ENCODE data around the gene NECTIN1. TPM values are rescaled to one million over a fixed set of nuclear protein-coding genes. Genes with fewer than 3 reads are reported as not detected.

NECTIN1 gene
- total and polyA plus RNA-seq, 7 donors: 0.42 to 3.5 (median 1.7) TPM

DNA sequence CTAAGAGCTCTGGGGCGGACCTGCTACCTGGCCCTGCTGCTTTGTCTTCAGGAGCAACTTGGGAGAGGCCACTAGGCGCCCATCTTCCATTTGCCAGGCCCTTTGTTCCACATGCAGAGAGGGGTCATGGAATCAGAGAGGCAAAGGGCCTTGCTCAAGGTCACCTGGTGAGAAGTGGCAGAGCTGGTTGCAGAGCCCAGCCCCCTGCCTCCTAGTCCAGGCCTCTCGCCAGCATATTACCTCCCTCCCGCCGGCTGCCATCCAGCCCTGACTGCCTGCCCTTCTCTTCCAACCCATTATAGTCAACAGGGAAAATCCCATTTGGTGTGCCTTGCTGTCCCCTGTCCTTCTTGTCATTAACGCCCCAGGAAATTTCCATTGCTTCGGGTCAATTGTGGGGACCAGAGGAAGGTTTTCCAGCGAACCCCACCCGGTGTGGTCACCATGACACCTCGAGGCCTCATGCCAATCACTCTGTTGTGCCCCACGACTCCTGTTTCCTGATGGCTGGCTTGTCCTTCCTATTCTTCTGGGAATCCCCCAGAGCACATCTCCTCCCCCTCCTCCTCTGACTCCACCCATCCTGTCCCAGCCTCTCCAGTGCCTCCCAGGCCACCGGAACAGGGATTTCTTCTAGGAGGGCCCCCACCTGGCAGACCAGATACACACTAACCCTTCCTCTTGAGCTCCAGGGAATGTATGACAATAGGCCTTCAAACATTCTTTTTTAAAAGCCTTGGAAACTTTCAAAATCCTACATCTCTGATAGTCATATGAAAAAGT is 77.0 kb downstream of the NECTIN1 start:
- Histone ChIP-seq H3K4me1 (no peaks in the 10 kb centered on the region), H3K36me3 (ENCODE audit: insufficient read depth in 1 of 2, low read depth in 1 of 2) (no peaks in the 10 kb centered on the region), H3K9me3 (no peaks in the 10 kb centered on the region), H3K4me3 (no peak overlapping the region), H3K27ac (no peak overlapping the region), H3K27me3 (ENCODE audit: insufficient read depth in 3 of 3, low read length in 2 of 3) (peaks cover 0 to 3% (median 0%) of the 10 kb centered on the region in 3 donors)
- DNase-seq: no peak
- intact Hi-C loops (cut with DNase I): loop anchor here in 1 of 2 donors (10.0 kb wide), 1 partner anchor 633 kb away; no protein-coding TSS in a partner anchor
- ATAC-seq: no peak
- TF ChIP-seq, protein P1, sequence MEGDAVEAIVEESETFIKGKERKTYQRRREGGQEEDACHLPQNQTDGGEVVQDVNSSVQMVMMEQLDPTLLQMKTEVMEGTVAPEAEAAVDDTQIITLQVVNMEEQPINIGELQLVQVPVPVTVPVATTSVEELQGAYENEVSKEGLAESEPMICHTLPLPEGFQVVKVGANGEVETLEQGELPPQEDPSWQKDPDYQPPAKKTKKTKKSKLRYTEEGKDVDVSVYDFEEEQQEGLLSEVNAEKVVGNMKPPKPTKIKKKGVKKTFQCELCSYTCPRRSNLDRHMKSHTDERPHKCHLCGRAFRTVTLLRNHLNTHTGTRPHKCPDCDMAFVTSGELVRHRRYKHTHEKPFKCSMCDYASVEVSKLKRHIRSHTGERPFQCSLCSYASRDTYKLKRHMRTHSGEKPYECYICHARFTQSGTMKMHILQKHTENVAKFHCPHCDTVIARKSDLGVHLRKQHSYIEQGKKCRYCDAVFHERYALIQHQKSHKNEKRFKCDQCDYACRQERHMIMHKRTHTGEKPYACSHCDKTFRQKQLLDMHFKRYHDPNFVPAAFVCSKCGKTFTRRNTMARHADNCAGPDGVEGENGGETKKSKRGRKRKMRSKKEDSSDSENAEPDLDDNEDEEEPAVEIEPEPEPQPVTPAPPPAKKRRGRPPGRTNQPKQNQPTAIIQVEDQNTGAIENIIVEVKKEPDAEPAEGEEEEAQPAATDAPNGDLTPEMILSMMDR (IDR thresholded peaks at IDR 0.05): no peak
- 66 to 67% (median 66%) methylated on average over 12 of the region's 12 CpGs for WGBS, 3 donors

DNA sequence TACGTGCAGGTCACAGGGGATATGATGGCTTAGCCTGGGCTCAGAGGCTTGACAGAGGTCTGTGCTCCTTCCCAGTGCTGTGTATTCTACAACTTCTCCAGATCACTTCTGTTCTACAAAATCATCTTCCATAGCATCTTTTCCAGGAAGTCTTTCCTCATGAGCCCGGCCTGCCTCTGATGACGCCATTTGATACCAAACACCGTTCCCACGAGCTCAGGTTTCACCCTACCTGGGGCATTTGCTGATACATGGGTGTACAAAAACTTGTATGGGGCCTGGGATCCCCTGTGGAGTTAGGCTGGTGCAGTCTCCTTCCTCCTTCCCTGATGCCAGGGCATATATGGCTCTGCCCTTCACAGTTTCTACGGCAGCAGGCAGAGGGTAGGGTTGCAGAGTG is 78.7 kb downstream of the NECTIN1 start:
- no peak overlapping the region for H3K4me3 ChIP-seq

DNA sequence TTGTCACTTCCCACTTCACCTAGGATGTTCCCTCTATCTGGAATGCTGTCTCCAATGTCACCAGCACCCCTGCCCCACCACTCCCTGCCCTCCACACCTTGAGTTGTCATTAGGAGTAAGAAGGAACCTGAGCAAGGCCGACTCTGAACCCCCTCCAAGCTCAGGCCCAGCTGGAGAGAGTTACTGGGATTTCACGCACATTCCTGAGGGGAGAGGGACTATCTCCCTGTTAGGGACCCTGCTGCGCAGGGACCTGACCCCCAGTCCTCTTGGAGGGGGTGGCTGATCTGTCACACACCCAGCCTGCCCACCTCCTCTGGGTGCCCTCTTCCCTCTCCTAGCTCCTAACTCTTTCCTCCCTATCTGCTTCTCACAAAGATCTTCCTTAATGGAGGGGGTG is 81.7 kb downstream of the NECTIN1 start:
- TF ChIP-seq, protein P1 (IDR thresholded peaks at IDR 0.05): no peak
- no peaks in the 10 kb centered on the region for H3K36me3 ChIP-seq (ENCODE audit: insufficient read depth in 1 of 2, low read depth in 1 of 2)
- H3K4me1 ChIP-seq: no peaks in the 10 kb centered on the region
- H3K9me3 ChIP-seq: no peaks in the 10 kb centered on the region
- intact Hi-C loops (cut with DNase I): no loop called here
- H3K27me3 ChIP-seq (ENCODE audit: insufficient read depth in 3 of 3, low read length in 2 of 3): no peaks in the 10 kb centered on the region
- H3K27ac ChIP-seq: no peak overlapping the region
- WGBS, 3 donors: 42 to 81% (median 66%) methylated on average over 3 of the region's 3 CpGs
- DNase-seq: no peak
- no peak for ATAC-seq
- no peak overlapping the region for H3K4me3 ChIP-seq

More for the DNA sequence above, 78.7 kb downstream of the NECTIN1 start:
- 72 to 79% (median 75%) methylated on average over 6 of the region's 6 CpGs for WGBS, 3 donors
- intact Hi-C loops (cut with DNase I): loop anchor here in 1 of 2 donors (10.0 kb wide), 1 partner anchor 635 kb away; no protein-coding TSS in a partner anchor
- ATAC-seq (no peak), DNase-seq (no peak)
- Histone ChIP-seq H3K27ac (no peak overlapping the region), H3K9me3 (no peaks in the 10 kb centered on the region), H3K27me3 (ENCODE audit: insufficient read depth in 3 of 3, low read length in 2 of 3) (peaks cover 0 to 2% (median 0%) of the 10 kb centered on the region in 3 donors), H3K4me1 (no peaks in the 10 kb centered on the region), H3K36me3 (ENCODE audit: insufficient read depth in 1 of 2, low read depth in 1 of 2) (no peaks in the 10 kb centered on the region)
- TF ChIP-seq, protein P1 (IDR thresholded peaks at IDR 0.05): no peak

DNA sequence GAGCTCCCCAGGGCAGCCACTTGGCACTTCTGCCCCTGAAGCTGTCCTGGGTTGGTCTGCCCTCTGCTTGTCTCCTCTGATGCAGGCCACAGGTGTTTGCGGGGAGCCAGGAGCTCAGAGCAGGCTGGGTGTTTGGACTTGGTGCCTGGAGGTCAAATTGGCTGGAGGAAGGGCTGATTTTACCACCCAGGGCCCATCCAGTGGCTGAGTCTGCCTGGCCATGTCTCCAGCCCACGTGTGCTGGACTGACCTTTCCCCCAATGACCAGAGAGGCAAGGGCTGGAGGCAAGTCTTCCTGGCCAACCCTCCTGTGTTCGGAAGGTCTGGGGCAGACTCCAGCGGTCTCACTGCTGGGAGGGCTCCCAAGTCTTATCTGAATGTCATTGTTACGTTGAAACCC is 84.0 kb downstream of the NECTIN1 start:
- TF ChIP-seq, protein P1 (IDR thresholded peaks at IDR 0.05): no peak
- Histone ChIP-seq H3K36me3 (ENCODE audit: insufficient read depth in 1 of 2, low read depth in 1 of 2) (no peaks in the 10 kb centered on the region), H3K27me3 (ENCODE audit: insufficient read depth in 3 of 3, low read length in 2 of 3) (no peaks in the 10 kb centered on the region), H3K4me1 (no peaks in the 10 kb centered on the region), H3K4me3 (no peak overlapping the region), H3K27ac (no peak overlapping the region), H3K9me3 (no peaks in the 10 kb centered on the region)
- ATAC-seq (no peak), DNase-seq (no peak)
- 81 to 82% (median 82%) methylated on average over 5 of the region's 5 CpGs for WGBS, 3 donors
- intact Hi-C loops (cut with DNase I): no loop called here

All from psoas muscle (tissue), 8 donors.